GM11168 (cell line): ENCODE data around the gene LDB2.

ENCODE experiments used
- in situ Hi-C: fragments of 300-500 bp; cut with MboI; formaldehyde crosslinking; loops from one replicate; pipeline ENCODE4 v1.12.0; 2022; ENCODE audit warnings: low sequenced_read_pairs; ENCODE audit not compliant: unreplicated experiment

The LDB2 gene

GRCh38 chr4:16730522-16731205, 167.8 kb downstream of the LDB2 start:
- in situ Hi-C loops = no loop called here

GRCh38 chr4:16729336-16729735, 169.1 kb downstream of the LDB2 start:
- in situ Hi-C loops = no loop called here

GRCh38 chr4:16728849-16729248, 169.6 kb downstream of the LDB2 start:
- in situ Hi-C loops = no loop called here

GRCh38 chr4:16728111-16728510, 170.3 kb downstream of the LDB2 start:
- in situ Hi-C loops = no loop called here

GRCh38 chr4:16727218-16727617, 171.2 kb downstream of the LDB2 start:
- in situ Hi-C loops = no loop called here

GRCh38 chr4:16726368-16727050, 171.9 kb downstream of the LDB2 start:
- in situ Hi-C loops = no loop called here

GRCh38 chr4:16725252-16725651, 173.2 kb downstream of the LDB2 start:
- in situ Hi-C loops = no loop called here

GRCh38 chr4:16722416-16722815, 176.0 kb downstream of the LDB2 start:
- in situ Hi-C loops = no loop called here

- in situ Hi-C loops = no loop called here
Measured at GRCh38 chr4:16721613-16722291, 176.7 kb downstream of the LDB2 start.

- in situ Hi-C loops = no loop called here
Measured at GRCh38 chr4:16720761-16721160, 177.7 kb downstream of the LDB2 start.

- in situ Hi-C loops = no loop called here
Measured at GRCh38 chr4:16717266-16717970, 181.0 kb downstream of the LDB2 start.

- in situ Hi-C loops = no loop called here
Measured at GRCh38 chr4:16715482-16715881, 183.0 kb downstream of the LDB2 start.

GRCh38 chr4:16714191-16714590, 184.3 kb downstream of the LDB2 start:
- in situ Hi-C loops = no loop called here

- in situ Hi-C loops = no loop called here
Measured at GRCh38 chr4:16713696-16714095, 184.7 kb downstream of the LDB2 start.

GRCh38 chr4:16713271-16713670, 185.2 kb downstream of the LDB2 start:
- in situ Hi-C loops = no loop called here

GRCh38 chr4:16710198-16710597, 188.2 kb downstream of the LDB2 start:
- in situ Hi-C loops = no loop called here

- in situ Hi-C loops = no loop called here
Measured at GRCh38 chr4:16707874-16708273, 190.6 kb downstream of the LDB2 start.

- in situ Hi-C loops = no loop called here
Measured at GRCh38 chr4:16706251-16706650, 192.2 kb downstream of the LDB2 start.

GRCh38 chr4:16705341-16705740, 193.1 kb downstream of the LDB2 start:
- in situ Hi-C loops = no loop called here

GRCh38 chr4:16704489-16704888, 194.0 kb downstream of the LDB2 start:
- in situ Hi-C loops = no loop called here

GRCh38 chr4:16695896-16696295, 202.5 kb downstream of the LDB2 start:
- in situ Hi-C loops = no loop called here
